ENCODE data around the gene BCR.

Gene BCR

GRCh38 chr22:23277583-23278295 is 97.4 kb downstream of the BCR start:
- no peak for DNase-seq

- DNase-seq, result no peak
Measured at GRCh38 chr22:23278883-23279675, 98.8 kb downstream of the BCR start.

GRCh38 chr22:23279781-23280180 is 99.5 kb downstream of the BCR start:
- no peak for DNase-seq

GRCh38 chr22:23280356-23281052 is 100.2 kb downstream of the BCR start:
- no peak for DNase-seq

- no peak for DNase-seq
Measured at GRCh38 chr22:23281053-23281405, 100.7 kb downstream of the BCR start.

- DNase-seq, result peak; percentile 48 to 72 (median 66)
Measured at GRCh38 chr22:23281406-23282088, 101.2 kb downstream of the BCR start.

- DNase-seq, result no peak
Measured at GRCh38 chr22:23282089-23282501, 101.8 kb downstream of the BCR start.

GRCh38 chr22:23282516-23282915 is 102.2 kb downstream of the BCR start:
- no peak for DNase-seq

- DNase-seq, result no peak
Measured at GRCh38 chr22:23282986-23283385, 102.7 kb downstream of the BCR start.

- DNase-seq, result no peak
Measured at GRCh38 chr22:23283591-23284503, 103.5 kb downstream of the BCR start.

- DNase-seq, result no peak
Measured at GRCh38 chr22:23284504-23285033, 104.3 kb downstream of the BCR start.

- DNase-seq, result no peak
Measured at GRCh38 chr22:23285236-23285635, 104.9 kb downstream of the BCR start.

GRCh38 chr22:23285734-23286133 is 105.4 kb downstream of the BCR start:
- no peak for DNase-seq

- DNase-seq, result no peak
Measured at GRCh38 chr22:23286296-23286695, 106.0 kb downstream of the BCR start.

GRCh38 chr22:23287136-23288095 is 107.1 kb downstream of the BCR start:
- no peak for DNase-seq

- no peak for DNase-seq
Measured at GRCh38 chr22:23288301-23289129, 108.2 kb downstream of the BCR start.

- DNase-seq, result no peak
Measured at GRCh38 chr22:23289130-23289503, 108.8 kb downstream of the BCR start.

GRCh38 chr22:23289851-23290724 is 109.8 kb downstream of the BCR start:
- DNase-seq, result peak; percentile 15 to 49 (median 41)

Measured in activated naive CD4-positive, alpha-beta T cell (primary cell).